ENCODE data around the gene RNF103. TPM values are rescaled to one million over a fixed set of nuclear protein-coding genes. Genes with fewer than 3 reads are reported as not detected.
A peak's percentile ranks its signal among the peaks of the same experiment; 100 is the strongest.

The RNF103 gene
- total and polyA plus RNA-seq, 2 of the 13 experiments (the other 11 are each of a cell fraction or from before 2014, with no cell fraction given): 19.8 to 21.1 TPM

DNA sequence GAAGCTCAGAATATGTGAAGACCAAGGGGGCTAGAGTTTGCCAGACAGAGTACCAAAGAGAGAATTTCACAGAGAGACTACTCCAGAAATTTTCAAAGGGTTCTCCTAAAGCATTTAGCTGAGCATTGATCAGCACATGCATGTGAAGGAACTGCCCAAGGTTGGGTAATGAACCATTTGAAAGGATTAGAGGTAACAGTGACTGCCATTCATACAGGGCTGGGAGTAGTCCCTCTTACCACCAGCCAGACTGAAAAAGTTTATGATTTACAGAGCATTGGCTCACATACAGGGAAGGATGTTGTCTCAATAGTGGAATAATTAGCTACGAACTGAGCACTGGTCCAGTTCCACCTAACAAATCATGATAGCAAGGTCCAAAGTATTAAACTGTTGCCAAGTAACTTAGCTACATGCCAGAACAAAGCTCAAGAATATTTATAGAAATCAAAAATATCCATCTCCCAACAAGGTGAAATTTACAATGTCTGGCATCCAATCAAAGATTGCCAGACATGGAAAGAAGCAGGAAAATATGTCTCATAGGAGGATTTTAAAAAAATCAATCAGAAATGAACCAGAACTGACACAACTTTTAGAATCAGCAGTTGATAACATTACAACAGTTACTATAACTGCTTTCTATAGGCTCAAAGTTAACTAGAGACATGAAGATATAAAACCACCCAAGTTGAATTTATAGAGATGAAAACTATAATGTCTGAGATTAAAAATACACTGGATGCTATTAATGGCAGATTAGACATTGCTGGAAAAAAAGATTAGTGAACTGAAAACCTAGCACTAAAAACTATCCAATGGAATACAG lies 25.7 kb upstream of the RNF103 start (continued):
- TF ChIP-seq, protein P1, sequence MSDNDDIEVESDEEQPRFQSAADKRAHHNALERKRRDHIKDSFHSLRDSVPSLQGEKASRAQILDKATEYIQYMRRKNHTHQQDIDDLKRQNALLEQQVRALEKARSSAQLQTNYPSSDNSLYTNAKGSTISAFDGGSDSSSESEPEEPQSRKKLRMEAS (IDR thresholded peaks at IDR 0.05): peak; percentile 65
- TF ChIP-seq KDM4B (CRISPR knock-in tag; IDR thresholded peaks at IDR 0.05) (no peak), SMARCE1 (IDR thresholded peaks at IDR 0.05; ENCODE audit: borderline replicate concordance) (no peak), HDAC1 (CRISPR knock-in tag; IDR thresholded peaks at IDR 0.05) (no peak; the same call in 1 of the 2 replicates), TCF12 (IDR thresholded peaks at IDR 0.05) (no peak), TCF12 (CRISPR knock-in tag; IDR thresholded peaks at IDR 0.05) (no peak), FOXP1 (IDR thresholded peaks at IDR 0.05) (no peak), FOXP1 (CRISPR knock-in tag; IDR thresholded peaks at IDR 0.05) (peak; percentile 59; the same call in 1 of the 2 replicates), ZNF230 (CRISPR knock-in tag; IDR thresholded peaks at IDR 0.05) (no peak), FIP1L1 (IDR thresholded peaks at IDR 0.05; ENCODE audit: borderline replicate concordance, insufficient read depth, low read depth, low read length) (no peak), ZNF644 (CRISPR knock-in tag; IDR thresholded peaks at IDR 0.05; ENCODE audit: low read depth) (peak; percentile 94), ZNF383 (CRISPR knock-in tag; IDR thresholded peaks at IDR 0.05; ENCODE audit: borderline replicate concordance) (no peak), KAT8 (CRISPR knock-in tag; IDR thresholded peaks at IDR 0.05) (no peak), ARNT (IDR thresholded peaks at IDR 0.05) (no peak), CHCHD3 (CRISPR knock-in tag; IDR thresholded peaks at IDR 0.05) (no peak), ZBTB7A (CRISPR knock-in tag; IDR thresholded peaks at IDR 0.05) (no peak), ZNF629 (CRISPR knock-in tag; conservative IDR thresholded peaks at IDR 0.05) (no peak), ZNF816 (CRISPR knock-in tag; IDR thresholded peaks at IDR 0.05; ENCODE audit: borderline replicate concordance) (no peak), MBNL3 (CRISPR knock-in tag; conservative IDR thresholded peaks at IDR 0.05) (no peak), TCF7 (IDR thresholded peaks at IDR 0.05; ENCODE audit: low read depth) (peak; percentile 55), DMAP1 (CRISPR knock-in tag; IDR thresholded peaks at IDR 0.05) (no peak)
- TF ChIP-seq, protein P2, sequence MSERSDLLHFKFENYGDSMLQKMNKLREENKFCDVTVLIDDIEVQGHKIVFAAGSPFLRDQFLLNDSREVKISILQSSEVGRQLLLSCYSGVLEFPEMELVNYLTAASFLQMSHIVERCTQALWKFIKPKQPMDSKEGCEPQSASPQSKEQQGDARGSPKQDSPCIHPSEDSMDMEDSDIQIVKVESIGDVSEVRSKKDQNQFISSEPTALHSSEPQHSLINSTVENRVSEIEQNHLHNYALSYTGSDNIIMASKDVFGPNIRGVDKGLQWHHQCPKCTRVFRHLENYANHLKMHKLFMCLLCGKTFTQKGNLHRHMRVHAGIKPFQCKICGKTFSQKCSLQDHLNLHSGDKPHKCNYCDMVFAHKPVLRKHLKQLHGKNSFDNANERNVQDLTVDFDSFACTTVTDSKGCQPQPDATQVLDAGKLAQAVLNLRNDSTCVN (CRISPR knock-in tag; IDR thresholded peaks at IDR 0.05; ENCODE audit: borderline replicate concordance): no peak
- TF ChIP-seq, protein P3, sequence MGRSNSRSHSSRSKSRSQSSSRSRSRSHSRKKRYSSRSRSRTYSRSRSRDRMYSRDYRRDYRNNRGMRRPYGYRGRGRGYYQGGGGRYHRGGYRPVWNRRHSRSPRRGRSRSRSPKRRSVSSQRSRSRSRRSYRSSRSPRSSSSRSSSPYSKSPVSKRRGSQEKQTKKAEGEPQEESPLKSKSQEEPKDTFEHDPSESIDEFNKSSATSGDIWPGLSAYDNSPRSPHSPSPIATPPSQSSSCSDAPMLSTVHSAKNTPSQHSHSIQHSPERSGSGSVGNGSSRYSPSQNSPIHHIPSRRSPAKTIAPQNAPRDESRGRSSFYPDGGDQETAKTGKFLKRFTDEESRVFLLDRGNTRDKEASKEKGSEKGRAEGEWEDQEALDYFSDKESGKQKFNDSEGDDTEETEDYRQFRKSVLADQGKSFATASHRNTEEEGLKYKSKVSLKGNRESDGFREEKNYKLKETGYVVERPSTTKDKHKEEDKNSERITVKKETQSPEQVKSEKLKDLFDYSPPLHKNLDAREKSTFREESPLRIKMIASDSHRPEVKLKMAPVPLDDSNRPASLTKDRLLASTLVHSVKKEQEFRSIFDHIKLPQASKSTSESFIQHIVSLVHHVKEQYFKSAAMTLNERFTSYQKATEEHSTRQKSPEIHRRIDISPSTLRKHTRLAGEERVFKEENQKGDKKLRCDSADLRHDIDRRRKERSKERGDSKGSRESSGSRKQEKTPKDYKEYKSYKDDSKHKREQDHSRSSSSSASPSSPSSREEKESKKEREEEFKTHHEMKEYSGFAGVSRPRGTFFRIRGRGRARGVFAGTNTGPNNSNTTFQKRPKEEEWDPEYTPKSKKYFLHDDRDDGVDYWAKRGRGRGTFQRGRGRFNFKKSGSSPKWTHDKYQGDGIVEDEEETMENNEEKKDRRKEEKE (IDR thresholded peaks at IDR 0.05): no peak
- TF ChIP-seq, protein P4, sequence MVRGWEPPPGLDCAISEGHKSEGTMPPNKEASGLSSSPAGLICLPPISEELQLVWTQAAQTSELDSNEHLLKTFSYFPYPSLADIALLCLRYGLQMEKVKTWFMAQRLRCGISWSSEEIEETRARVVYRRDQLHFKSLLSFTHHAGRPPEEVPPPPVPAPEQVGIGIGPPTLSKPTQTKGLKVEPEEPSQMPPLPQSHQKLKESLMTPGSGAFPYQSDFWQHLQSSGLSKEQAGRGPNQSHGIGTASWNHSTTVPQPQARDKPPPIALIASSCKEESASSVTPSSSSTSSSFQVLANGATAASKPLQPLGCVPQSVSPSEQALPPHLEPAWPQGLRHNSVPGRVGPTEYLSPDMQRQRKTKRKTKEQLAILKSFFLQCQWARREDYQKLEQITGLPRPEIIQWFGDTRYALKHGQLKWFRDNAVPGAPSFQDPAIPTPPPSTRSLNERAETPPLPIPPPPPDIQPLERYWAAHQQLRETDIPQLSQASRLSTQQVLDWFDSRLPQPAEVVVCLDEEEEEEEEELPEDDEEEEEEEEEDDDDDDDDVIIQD (CRISPR knock-in tag; IDR thresholded peaks at IDR 0.05; ENCODE audit: low read depth): peak; percentile 36; the same call in 1 of the 2 replicates
- TF ChIP-seq, protein P5, sequence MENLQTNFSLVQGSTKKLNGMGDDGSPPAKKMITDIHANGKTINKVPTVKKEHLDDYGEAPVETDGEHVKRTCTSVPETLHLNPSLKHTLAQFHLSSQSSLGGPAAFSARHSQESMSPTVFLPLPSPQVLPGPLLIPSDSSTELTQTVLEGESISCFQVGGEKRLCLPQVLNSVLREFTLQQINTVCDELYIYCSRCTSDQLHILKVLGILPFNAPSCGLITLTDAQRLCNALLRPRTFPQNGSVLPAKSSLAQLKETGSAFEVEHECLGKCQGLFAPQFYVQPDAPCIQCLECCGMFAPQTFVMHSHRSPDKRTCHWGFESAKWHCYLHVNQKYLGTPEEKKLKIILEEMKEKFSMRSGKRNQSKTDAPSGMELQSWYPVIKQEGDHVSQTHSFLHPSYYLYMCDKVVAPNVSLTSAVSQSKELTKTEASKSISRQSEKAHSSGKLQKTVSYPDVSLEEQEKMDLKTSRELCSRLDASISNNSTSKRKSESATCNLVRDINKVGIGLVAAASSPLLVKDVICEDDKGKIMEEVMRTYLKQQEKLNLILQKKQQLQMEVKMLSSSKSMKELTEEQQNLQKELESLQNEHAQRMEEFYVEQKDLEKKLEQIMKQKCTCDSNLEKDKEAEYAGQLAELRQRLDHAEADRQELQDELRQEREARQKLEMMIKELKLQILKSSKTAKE (CRISPR knock-in tag; IDR thresholded peaks at IDR 0.05; ENCODE audit: borderline replicate concordance): no peak

Measured in HepG2 (cell line).